ENCODE data around the gene MAPK14. TPM values are rescaled to one million over a fixed set of nuclear protein-coding genes. Genes with fewer than 3 reads are reported as not detected.

Gene MAPK14
- total RNA-seq, 1 experiment from 2014 or later = 50.8 TPM

DNA sequence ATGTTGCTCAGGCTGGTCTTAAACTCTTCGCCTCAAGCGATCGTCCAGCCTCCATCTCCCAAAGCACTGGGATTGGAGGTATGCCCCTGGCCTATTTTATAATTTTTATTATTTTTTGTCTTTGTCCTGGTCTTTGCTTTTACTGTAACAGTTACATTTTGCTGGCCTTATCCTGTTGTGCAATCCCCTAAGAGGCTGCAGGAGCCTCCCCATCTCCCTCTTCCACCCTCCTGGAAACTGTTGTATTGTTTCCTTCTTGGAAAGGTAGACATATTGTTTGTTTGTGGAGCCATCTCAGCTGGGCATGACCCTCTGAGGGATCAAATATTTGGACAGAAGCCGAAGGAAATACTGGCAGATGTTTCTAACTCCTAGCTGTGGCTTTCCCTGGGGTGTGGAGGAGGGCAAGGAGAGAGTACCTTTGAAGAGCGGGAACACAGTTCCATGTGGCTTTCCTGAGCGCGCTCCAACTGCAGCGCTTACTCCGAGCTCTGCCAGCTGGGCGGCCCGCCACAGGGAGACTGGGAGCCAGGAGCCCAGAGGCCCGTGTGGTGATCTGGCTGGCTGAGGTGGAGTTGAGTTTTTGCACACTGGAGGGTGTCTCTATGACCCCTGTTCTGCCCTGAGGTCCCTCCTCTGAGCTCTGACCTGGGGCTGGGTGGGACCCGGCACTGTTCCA is 107.6 kb downstream of the MAPK14 start:
- ChIA-PET CTCF (no interaction called here), POLR2A (ENCODE audit: low non-redundant PET) (no interaction called here)
- no TSS peak for BruUV-seq (replicated peaks)
- H3K27ac ChIP-seq (ENCODE audit: low read depth, low read length, poor library complexity, severe bottlenecking) = no peak overlapping the region
- no peak for TF ChIP-seq EZH2 (IDR thresholded peaks at IDR 0.05; ENCODE audit: borderline replicate concordance, low read depth, low read length, poor library complexity, severe bottlenecking)
- TF ChIP-seq, protein P1, sequence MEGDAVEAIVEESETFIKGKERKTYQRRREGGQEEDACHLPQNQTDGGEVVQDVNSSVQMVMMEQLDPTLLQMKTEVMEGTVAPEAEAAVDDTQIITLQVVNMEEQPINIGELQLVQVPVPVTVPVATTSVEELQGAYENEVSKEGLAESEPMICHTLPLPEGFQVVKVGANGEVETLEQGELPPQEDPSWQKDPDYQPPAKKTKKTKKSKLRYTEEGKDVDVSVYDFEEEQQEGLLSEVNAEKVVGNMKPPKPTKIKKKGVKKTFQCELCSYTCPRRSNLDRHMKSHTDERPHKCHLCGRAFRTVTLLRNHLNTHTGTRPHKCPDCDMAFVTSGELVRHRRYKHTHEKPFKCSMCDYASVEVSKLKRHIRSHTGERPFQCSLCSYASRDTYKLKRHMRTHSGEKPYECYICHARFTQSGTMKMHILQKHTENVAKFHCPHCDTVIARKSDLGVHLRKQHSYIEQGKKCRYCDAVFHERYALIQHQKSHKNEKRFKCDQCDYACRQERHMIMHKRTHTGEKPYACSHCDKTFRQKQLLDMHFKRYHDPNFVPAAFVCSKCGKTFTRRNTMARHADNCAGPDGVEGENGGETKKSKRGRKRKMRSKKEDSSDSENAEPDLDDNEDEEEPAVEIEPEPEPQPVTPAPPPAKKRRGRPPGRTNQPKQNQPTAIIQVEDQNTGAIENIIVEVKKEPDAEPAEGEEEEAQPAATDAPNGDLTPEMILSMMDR (conservative IDR thresholded peaks at IDR 0.05; ENCODE audit: low read depth, low read length) = no peak
- intact Hi-C loops (cut with micrococcal nuclease; ENCODE audit: unreplicated experiment) = no loop called here
- peaks cover 20% of the 10 kb centered on the region for H3K4me1 ChIP-seq (ENCODE audit: insufficient read depth, low read length, poor library complexity, severe bottlenecking)
- no peaks in the 10 kb centered on the region for H3K9me3 ChIP-seq (ENCODE audit: low read depth, low read length, poor library complexity, severe bottlenecking)
- no peaks in the 10 kb centered on the region for H3K36me3 ChIP-seq (ENCODE audit: insufficient read depth, low read length, poor library complexity, severe bottlenecking)
- no peak for DNase-seq (ENCODE audit: low spot score)
- no peak overlapping the region for H3K4me3 ChIP-seq (ENCODE audit: low read depth, low read length, poor library complexity, severe bottlenecking)
- no peaks in the 10 kb centered on the region for H3K27me3 ChIP-seq (replicated peaks; ENCODE audit: insufficient read depth, low read depth, low read length, poor library complexity)

DNA sequence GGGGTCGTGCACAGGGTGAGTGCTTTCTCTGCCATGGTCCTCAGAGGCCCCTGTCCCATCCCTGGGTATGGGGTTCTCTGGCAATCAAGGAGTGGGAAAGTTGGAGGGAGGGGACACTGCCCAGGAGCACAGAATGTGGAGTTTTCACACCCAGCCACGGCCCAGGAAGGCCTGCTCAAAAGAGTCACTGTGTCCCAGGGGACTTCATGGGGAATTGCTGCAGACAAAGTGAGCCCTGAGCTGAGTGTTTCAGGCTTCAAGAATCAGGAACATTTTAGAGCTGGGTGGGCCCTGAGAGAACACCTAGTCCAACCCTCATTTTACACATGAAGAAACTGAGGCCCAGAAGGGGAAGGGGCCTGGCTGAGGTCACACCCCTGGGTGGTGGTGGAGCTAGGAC is 108.4 kb downstream of the MAPK14 start:
- peak; percentile 39 for DNase-seq (ENCODE audit: low spot score)
- Histone ChIP-seq H3K27me3 (replicated peaks; ENCODE audit: insufficient read depth, low read depth, low read length, poor library complexity) (no peaks in the 10 kb centered on the region), H3K27ac (ENCODE audit: low read depth, low read length, poor library complexity, severe bottlenecking) (no peak overlapping the region), H3K36me3 (ENCODE audit: insufficient read depth, low read length, poor library complexity, severe bottlenecking) (no peaks in the 10 kb centered on the region), H3K4me3 (ENCODE audit: low read depth, low read length, poor library complexity, severe bottlenecking) (no peak overlapping the region), H3K9me3 (ENCODE audit: low read depth, low read length, poor library complexity, severe bottlenecking) (no peaks in the 10 kb centered on the region), H3K4me1 (ENCODE audit: insufficient read depth, low read length, poor library complexity, severe bottlenecking) (peaks cover 15% of the 10 kb centered on the region)
- POLR2A ChIA-PET (ENCODE audit: low non-redundant PET) = no interaction called here
- TF ChIP-seq, protein P1 (conservative IDR thresholded peaks at IDR 0.05; ENCODE audit: low read depth, low read length) = no peak
- no peak for TF ChIP-seq EZH2 (IDR thresholded peaks at IDR 0.05; ENCODE audit: borderline replicate concordance, low read depth, low read length, poor library complexity, severe bottlenecking)
- intact Hi-C loops (cut with micrococcal nuclease; ENCODE audit: unreplicated experiment) = no loop called here
- BruUV-seq (replicated peaks) = no TSS peak
- CTCF ChIA-PET = no interaction called here

DNA sequence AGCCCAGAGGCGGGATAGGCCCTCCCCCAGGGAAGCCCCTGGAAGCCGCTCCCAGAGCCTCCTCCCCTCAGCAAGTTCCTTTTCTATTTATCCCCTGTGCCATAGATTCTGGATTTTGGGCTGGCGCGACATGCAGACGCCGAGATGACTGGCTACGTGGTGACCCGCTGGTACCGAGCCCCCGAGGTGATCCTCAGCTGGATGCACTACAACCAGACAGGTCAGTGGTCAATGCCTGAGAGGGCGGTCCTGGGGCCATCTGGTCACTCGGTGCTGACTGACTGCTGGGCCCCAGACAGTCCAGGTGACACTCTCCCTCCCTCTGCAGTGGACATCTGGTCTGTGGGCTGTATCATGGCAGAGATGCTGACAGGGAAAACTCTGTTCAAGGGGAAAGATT is 108.9 kb downstream of the MAPK14 start:
- TF ChIP-seq EZH2 (IDR thresholded peaks at IDR 0.05; ENCODE audit: borderline replicate concordance, low read depth, low read length, poor library complexity, severe bottlenecking) = no peak
- TF ChIP-seq, protein P1 (conservative IDR thresholded peaks at IDR 0.05; ENCODE audit: low read depth, low read length) = no peak
- peaks cover 10% of the 10 kb centered on the region for H3K4me1 ChIP-seq (ENCODE audit: insufficient read depth, low read length, poor library complexity, severe bottlenecking)
- BruUV-seq (replicated peaks) = no TSS peak
- no peak overlapping the region for H3K27ac ChIP-seq (ENCODE audit: low read depth, low read length, poor library complexity, severe bottlenecking)
- no peaks in the 10 kb centered on the region for H3K9me3 ChIP-seq (ENCODE audit: low read depth, low read length, poor library complexity, severe bottlenecking)
- H3K27me3 ChIP-seq (replicated peaks; ENCODE audit: insufficient read depth, low read depth, low read length, poor library complexity) = no peaks in the 10 kb centered on the region
- H3K36me3 ChIP-seq (ENCODE audit: insufficient read depth, low read length, poor library complexity, severe bottlenecking) = no peaks in the 10 kb centered on the region
- no peak overlapping the region for H3K4me3 ChIP-seq (ENCODE audit: low read depth, low read length, poor library complexity, severe bottlenecking)
- DNase-seq (ENCODE audit: low spot score) = no peak
- ChIA-PET POLR2A (ENCODE audit: low non-redundant PET) (no interaction called here), CTCF (no interaction called here)
- intact Hi-C loops (cut with micrococcal nuclease; ENCODE audit: unreplicated experiment) = no loop called here

All from A673 (cell line).